ENCODE results near the gene TRRAP. TPM values are rescaled to one million over a fixed set of nuclear protein-coding genes. Genes with fewer than 3 reads are reported as not detected.

Gene TRRAP
- total RNA-seq, 3 donors from 2014 or later = 24.6 to 39.0 (median 38.9) TPM

DNA sequence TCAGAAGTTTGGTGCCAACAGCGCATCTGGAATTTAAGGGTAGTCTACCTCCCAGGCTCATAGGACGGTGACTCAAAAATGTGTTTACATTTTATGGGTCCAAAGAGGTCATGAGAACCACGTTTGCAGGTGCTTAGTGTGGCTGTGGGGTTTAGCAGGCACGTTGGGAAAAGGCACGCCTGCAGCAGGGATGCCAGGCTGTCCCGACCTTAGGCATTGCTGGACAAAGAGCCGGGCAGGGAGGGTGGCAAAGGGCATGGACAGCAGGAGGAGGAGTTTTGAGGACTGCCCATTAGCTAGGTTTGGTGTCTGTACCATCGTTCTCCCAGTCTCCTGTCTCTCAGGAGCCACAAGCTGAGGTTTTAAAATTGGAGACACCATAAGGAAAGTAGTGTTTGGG is 104.4 kb downstream of the TRRAP start:
- no peak overlapping the region for H3K27ac ChIP-seq
- no peaks in the 10 kb centered on the region for H3K4me1 ChIP-seq
- H3K36me3 ChIP-seq = peaks cover 28% of the 10 kb centered on the region
- H3K9me3 ChIP-seq = no peaks in the 10 kb centered on the region
- peak in 1 of 2 donors; percentile 2 for DNase-seq (ENCODE audit: low spot score in 2 of 2)
- no peaks in the 10 kb centered on the region for H3K27me3 ChIP-seq
- no peak overlapping the region for H3K4me3 ChIP-seq
- TF ChIP-seq POLR2AphosphoS5 (IDR thresholded peaks at IDR 0.05) = no peak
- TF ChIP-seq, protein P1, sequence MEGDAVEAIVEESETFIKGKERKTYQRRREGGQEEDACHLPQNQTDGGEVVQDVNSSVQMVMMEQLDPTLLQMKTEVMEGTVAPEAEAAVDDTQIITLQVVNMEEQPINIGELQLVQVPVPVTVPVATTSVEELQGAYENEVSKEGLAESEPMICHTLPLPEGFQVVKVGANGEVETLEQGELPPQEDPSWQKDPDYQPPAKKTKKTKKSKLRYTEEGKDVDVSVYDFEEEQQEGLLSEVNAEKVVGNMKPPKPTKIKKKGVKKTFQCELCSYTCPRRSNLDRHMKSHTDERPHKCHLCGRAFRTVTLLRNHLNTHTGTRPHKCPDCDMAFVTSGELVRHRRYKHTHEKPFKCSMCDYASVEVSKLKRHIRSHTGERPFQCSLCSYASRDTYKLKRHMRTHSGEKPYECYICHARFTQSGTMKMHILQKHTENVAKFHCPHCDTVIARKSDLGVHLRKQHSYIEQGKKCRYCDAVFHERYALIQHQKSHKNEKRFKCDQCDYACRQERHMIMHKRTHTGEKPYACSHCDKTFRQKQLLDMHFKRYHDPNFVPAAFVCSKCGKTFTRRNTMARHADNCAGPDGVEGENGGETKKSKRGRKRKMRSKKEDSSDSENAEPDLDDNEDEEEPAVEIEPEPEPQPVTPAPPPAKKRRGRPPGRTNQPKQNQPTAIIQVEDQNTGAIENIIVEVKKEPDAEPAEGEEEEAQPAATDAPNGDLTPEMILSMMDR (IDR thresholded peaks at IDR 0.05) = no peak
- TF ChIP-seq POLR2A (IDR thresholded peaks at IDR 0.05) = no peak
- intact Hi-C loops (cut with DNase I; ENCODE audit: low total_unique reads) = no loop called here

DNA sequence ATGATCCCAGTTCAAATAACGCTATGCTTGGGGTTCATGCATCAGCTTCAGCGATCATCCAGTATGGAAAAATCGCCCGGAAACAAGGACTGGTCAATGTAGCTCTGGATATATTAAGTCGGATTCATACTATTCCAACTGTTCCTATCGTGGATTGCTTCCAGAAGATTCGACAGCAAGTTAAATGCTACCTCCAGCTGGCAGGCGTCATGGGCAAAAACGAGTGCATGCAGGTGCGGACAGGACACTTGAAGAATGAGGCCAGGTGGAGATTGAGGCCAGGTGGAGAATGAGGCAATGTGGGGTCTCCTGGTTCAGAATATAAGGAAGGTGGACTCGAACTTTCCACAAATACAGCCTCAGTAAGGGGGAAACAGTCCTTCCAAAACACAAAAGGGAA is 105.8 kb downstream of the TRRAP start:
- intact Hi-C loops (cut with DNase I; ENCODE audit: low total_unique reads) = no loop called here
- TF ChIP-seq POLR2A (IDR thresholded peaks at IDR 0.05) = no peak
- TF ChIP-seq, protein P1 (IDR thresholded peaks at IDR 0.05) = no peak
- TF ChIP-seq POLR2AphosphoS5 (IDR thresholded peaks at IDR 0.05) = no peak
- Histone ChIP-seq H3K4me1 (no peaks in the 10 kb centered on the region), H3K4me3 (no peak overlapping the region), H3K36me3 (peaks cover 34% of the 10 kb centered on the region), H3K27ac (no peak overlapping the region), H3K9me3 (no peaks in the 10 kb centered on the region), H3K27me3 (no peaks in the 10 kb centered on the region)
- DNase-seq (ENCODE audit: low spot score in 2 of 2) = no peak

DNA sequence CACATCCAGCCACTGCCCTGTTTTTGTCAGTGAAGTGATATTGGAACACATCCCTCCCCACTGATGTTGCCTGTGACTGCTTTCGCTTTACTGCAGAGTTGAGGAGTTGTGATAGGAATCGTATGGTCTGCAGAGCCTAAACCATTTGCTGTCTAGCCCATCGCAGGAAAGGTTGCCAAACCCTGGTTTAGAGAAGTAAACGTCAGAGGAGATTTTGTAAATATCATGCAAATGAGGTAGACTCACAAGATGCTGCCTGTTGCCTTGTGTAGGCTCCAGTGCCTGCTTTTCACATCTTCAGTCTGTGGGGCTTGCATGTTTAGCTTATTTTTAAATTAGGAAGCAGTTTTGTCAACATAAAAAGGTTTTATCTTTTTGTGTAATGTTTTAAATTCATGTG is 107.1 kb downstream of the TRRAP start:
- intact Hi-C loops (cut with DNase I; ENCODE audit: low total_unique reads) = no loop called here
- DNase-seq (ENCODE audit: low spot score in 2 of 2) = no peak
- Histone ChIP-seq H3K4me3 (no peak overlapping the region), H3K9me3 (no peaks in the 10 kb centered on the region), H3K36me3 (peaks cover 35% of the 10 kb centered on the region), H3K27me3 (no peaks in the 10 kb centered on the region), H3K27ac (no peak overlapping the region), H3K4me1 (no peaks in the 10 kb centered on the region)
- TF ChIP-seq POLR2AphosphoS5 (IDR thresholded peaks at IDR 0.05) (no peak), POLR2A (IDR thresholded peaks at IDR 0.05) (no peak)
- TF ChIP-seq, protein P1 (IDR thresholded peaks at IDR 0.05) = no peak

DNA sequence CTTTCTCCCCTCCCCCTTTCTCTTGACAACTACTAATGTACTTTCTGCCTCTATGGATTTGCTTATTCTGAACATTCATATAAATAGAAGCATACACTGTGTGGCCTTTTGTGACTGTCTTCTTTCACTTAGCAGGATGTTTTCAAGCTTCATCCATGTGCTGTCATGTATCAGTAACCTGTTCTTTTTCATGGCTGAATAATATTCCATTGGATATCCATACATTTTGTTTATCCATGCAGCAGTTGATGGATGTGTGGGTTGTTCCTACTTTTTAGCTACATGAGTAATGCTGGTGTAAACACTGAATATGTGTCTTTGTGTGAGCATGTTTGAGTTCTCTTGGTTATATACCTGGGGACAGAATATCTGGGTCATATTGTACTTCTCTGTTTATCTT is 107.6 kb downstream of the TRRAP start:
- intact Hi-C loops (cut with DNase I; ENCODE audit: low total_unique reads) = no loop called here
- Histone ChIP-seq H3K4me3 (no peak overlapping the region), H3K4me1 (no peaks in the 10 kb centered on the region), H3K27ac (no peak overlapping the region), H3K9me3 (no peaks in the 10 kb centered on the region), H3K27me3 (no peaks in the 10 kb centered on the region), H3K36me3 (peaks cover 35% of the 10 kb centered on the region)
- TF ChIP-seq POLR2AphosphoS5 (IDR thresholded peaks at IDR 0.05) = no peak
- TF ChIP-seq, protein P1 (IDR thresholded peaks at IDR 0.05) = no peak
- no peak for TF ChIP-seq POLR2A (IDR thresholded peaks at IDR 0.05)
- DNase-seq (ENCODE audit: low spot score in 2 of 2) = no peak

DNA sequence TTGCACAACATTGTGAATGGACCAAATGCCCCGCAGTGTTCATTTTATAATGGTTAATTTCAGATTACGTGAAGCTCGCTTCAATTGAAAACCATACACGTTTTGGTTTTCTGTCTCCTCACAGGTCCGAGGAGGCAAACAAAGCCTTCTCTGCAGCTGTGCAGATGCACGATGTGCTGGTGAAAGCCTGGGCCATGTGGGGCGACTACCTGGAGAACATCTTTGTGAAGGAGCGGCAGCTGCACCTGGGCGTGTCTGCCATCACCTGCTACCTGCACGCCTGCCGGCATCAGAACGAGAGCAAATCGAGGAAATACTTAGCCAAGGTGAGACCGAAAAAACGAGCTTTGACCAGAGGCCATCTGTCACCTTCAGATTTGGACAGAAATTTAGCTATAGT is 110.3 kb downstream of the TRRAP start:
- Histone ChIP-seq H3K36me3 (peaks cover 35% of the 10 kb centered on the region), H3K4me3 (no peak overlapping the region), H3K9me3 (no peaks in the 10 kb centered on the region), H3K4me1 (no peaks in the 10 kb centered on the region), H3K27me3 (no peaks in the 10 kb centered on the region), H3K27ac (no peak overlapping the region)
- TF ChIP-seq POLR2AphosphoS5 (IDR thresholded peaks at IDR 0.05) = no peak
- TF ChIP-seq POLR2A (IDR thresholded peaks at IDR 0.05) = no peak
- TF ChIP-seq, protein P1 (IDR thresholded peaks at IDR 0.05) = no peak
- intact Hi-C loops (cut with DNase I; ENCODE audit: low total_unique reads) = no loop called here
- no peak for DNase-seq (ENCODE audit: low spot score in 2 of 2)
